ENCODE data around the gene TYK2.
"Not testable (repeated sequence)": the region's sequence is repeated elsewhere in the genome, so short reads cannot be mapped to it uniquely, and the experiment has no call there.

TYK2 gene

DNA sequence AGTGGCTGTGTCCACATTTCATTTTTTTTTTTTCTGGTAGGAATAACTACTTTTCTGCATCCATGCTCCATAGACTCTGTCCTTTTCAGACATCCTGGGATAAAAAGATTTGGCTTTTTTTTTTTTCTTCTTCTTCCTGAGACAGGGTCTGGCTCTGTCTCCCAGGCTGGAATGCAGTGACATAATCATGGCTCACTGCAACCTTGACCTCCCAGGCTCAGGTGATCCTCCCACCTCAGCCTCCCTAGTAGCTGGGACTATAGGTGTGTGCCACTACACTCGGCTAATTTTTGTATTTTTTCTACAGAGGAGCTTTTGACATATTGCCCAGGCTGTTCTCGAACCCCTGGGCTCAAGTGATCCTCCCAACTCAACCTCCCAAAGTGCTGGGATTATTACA, 36.9 kb downstream of the TYK2 start:
- Histone ChIP-seq H3K27me3 (ENCODE audit: insufficient read depth, low read length, poor library complexity) (no peaks in the 10 kb centered on the region), H3K79me1 (ENCODE audit: low read length) (no peaks in the 10 kb centered on the region), H2BK15ac (replicated peaks; ENCODE audit: low read depth) (no peak overlapping the region), H4K8ac (ENCODE audit: low read depth, low read length) (no peak overlapping the region), H3K9ac (ENCODE audit: low read length) (no peak overlapping the region), H3K4me3 (ENCODE audit: low read length) (no peak overlapping the region), H3K4me2 (ENCODE audit: low read length) (no peak overlapping the region), H4K5ac (ENCODE audit: low read length) (no peak overlapping the region), H3K56ac (ENCODE audit: low read length) (no peak overlapping the region), H3K4me1 (ENCODE audit: control insufficient read depth, low read depth, low read length) (no peaks in the 10 kb centered on the region), H2BK120ac (ENCODE audit: low read depth, low read length) (no peak overlapping the region), H2AK5ac (ENCODE audit: low read length) (no peak overlapping the region), H3K4ac (ENCODE audit: low read depth, low read length) (no peak overlapping the region), H2BK5ac (ENCODE audit: low read length) (no peak overlapping the region), H3K27ac (ENCODE audit: low read depth, low read length) (no peak overlapping the region), H3K18ac (ENCODE audit: low read length) (no peak overlapping the region), H3K23ac (ENCODE audit: low read length) (no peak overlapping the region), H3K36me3 (ENCODE audit: control insufficient read depth, insufficient read depth, low read length) (no peaks in the 10 kb centered on the region), H3K79me2 (ENCODE audit: control insufficient read depth, insufficient read depth, low read length) (no peaks in the 10 kb centered on the region)
- DNase-seq, result no peak
- no CpG with 5 or more reads among the region's 2 CpGs for WGBS (ENCODE audit: extremely low coverage, insufficient coverage, low lambda C conversion rate)

DNA sequence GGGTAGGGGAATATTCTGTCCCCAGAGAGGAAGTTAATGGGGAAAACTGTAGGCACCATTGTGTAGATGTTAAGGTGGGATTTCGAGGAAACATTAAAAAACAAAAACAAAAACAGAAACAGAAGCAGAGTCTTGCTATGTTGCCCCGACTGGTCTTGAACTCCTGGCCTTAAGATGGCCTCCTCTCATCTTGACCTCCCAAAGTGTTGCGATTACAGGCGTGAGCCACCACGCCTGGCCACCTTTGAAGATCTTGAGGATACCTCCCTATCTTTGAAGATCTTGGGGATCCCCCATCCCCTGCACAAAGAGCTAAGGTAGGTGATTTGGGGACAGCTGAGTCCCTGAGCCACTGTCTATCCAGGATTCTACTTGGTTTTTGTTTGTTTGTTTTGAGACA, 40.4 kb downstream of the TYK2 start:
- no CpG with 5 or more reads among the region's 5 CpGs for WGBS (ENCODE audit: extremely low coverage, insufficient coverage, low lambda C conversion rate)
- no peak overlapping the region for H3K4me2 ChIP-seq (ENCODE audit: low read length)
- H3K4me3 ChIP-seq (ENCODE audit: low read length), result no peak overlapping the region
- H2BK5ac ChIP-seq (ENCODE audit: low read length), result no peak overlapping the region
- no peak overlapping the region for H2AK5ac ChIP-seq (ENCODE audit: low read length)
- no peak overlapping the region for H2BK120ac ChIP-seq (ENCODE audit: low read depth, low read length)
- no peak overlapping the region for H3K23ac ChIP-seq (ENCODE audit: low read length)
- H3K4me1 ChIP-seq (ENCODE audit: control insufficient read depth, low read depth, low read length), result no peaks in the 10 kb centered on the region
- peak overlapping the region; percentile 65 for H3K56ac ChIP-seq (ENCODE audit: low read length)
- H3K18ac ChIP-seq (ENCODE audit: low read length), result no peak overlapping the region
- no peak overlapping the region for H4K5ac ChIP-seq (ENCODE audit: low read length)
- no peak overlapping the region for H3K27ac ChIP-seq (ENCODE audit: low read depth, low read length)
- H2BK15ac ChIP-seq (replicated peaks; ENCODE audit: low read depth), result no peak overlapping the region
- no peaks in the 10 kb centered on the region for H3K36me3 ChIP-seq (ENCODE audit: control insufficient read depth, insufficient read depth, low read length)
- no peak overlapping the region for H4K8ac ChIP-seq (ENCODE audit: low read depth, low read length)
- H3K79me1 ChIP-seq (ENCODE audit: low read length), result no peaks in the 10 kb centered on the region
- no peaks in the 10 kb centered on the region for H3K79me2 ChIP-seq (ENCODE audit: control insufficient read depth, insufficient read depth, low read length)
- H3K27me3 ChIP-seq (ENCODE audit: insufficient read depth, low read length, poor library complexity), result no peaks in the 10 kb centered on the region
- H3K4ac ChIP-seq (ENCODE audit: low read depth, low read length), result no peak overlapping the region
- no peak for DNase-seq
- no peak overlapping the region for H3K9ac ChIP-seq (ENCODE audit: low read length)

DNA sequence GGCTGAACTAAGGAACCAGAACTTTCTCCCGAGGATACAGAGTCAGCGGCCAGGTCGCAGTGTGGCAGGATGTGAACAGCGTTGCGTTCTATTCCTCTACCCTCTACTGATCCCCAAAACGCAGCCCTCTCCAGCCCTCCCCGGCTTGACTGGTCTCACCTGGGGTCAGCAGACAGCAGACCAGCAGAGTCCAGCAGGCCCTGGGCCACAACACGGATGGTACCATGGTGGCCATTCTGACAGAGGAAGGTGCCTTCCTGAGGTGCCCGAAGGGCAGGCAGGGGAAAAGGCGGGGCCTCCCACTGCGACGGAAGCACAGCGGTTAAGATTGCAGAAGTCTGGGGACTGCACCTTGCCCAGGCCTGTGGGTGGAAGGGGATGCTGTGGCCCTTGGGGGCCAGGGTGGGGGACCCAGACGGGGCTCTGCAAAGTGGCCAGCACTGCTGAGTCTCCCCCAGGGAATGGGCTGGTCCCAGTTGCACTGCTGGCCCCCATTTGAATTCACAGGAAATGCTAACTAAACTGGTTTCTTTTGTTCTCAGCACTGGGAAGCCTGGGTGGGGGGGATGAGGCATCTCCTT, 40.9 kb downstream of the TYK2 start, which contains the start of gene ICAM3:
TSS of gene ICAM3 (minus strand) at position 245 of the 581 bp plus-strand sequence. CDS start at position 235, 10 bp downstream.
- Histone ChIP-seq H3K27ac (ENCODE audit: low read depth, low read length) (no peak within 1 kb of the TSS), H3K36me3 (ENCODE audit: control insufficient read depth, insufficient read depth, low read length) (no peaks in the 10 kb centered on the region), H3K79me2 (ENCODE audit: control insufficient read depth, insufficient read depth, low read length) (no peaks in the 10 kb centered on the region), H4K8ac (ENCODE audit: low read depth, low read length) (no peak within 1 kb of the TSS), H3K79me1 (ENCODE audit: low read length) (no peaks in the 10 kb centered on the region), H2BK15ac (replicated peaks; ENCODE audit: low read depth) (no peak within 1 kb of the TSS), H4K5ac (ENCODE audit: low read length) (no peak within 1 kb of the TSS), H3K4me3 (ENCODE audit: low read length) (no peak within 1 kb of the TSS), H3K23ac (ENCODE audit: low read length) (peak within 1 kb of the TSS; percentile 56), H3K27me3 (ENCODE audit: insufficient read depth, low read length, poor library complexity) (no peaks in the 10 kb centered on the region), H3K4me1 (ENCODE audit: control insufficient read depth, low read depth, low read length) (no peaks in the 10 kb centered on the region), H2BK5ac (ENCODE audit: low read length) (no peak within 1 kb of the TSS), H2AK5ac (ENCODE audit: low read length) (no peak within 1 kb of the TSS), H3K4ac (ENCODE audit: low read depth, low read length) (no peak within 1 kb of the TSS), H2BK120ac (ENCODE audit: low read depth, low read length) (no peak within 1 kb of the TSS), H3K9ac (ENCODE audit: low read length) (no peak within 1 kb of the TSS), H3K4me2 (ENCODE audit: low read length) (no peak within 1 kb of the TSS), H3K18ac (ENCODE audit: low read length) (no peak within 1 kb of the TSS), H3K56ac (ENCODE audit: low read length) (peak within 1 kb of the TSS; percentile 65)
- no CpG with 5 or more reads among the region's 14 CpGs for WGBS (ENCODE audit: extremely low coverage, insufficient coverage, low lambda C conversion rate)
- DNase-seq, result no peak

DNA sequence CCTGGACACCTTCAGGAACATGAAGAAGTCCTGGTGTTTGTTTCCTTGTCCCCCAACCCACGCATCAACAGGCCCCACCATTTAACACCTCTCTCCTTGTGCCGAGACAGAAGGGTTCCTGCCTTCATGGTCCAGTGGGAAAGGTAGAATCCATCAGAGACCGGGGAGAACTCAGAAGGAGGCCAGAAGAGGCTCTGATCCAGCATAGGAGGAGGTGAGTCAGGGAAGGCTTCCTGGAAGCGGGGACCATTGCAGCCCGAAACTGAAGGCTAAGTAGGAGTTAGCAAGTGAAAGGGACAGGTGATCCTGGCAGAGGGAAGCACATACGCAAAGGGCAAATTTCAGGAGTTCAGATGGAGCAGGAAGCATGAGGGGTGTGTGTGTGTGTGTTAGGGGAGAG, 41.4 kb downstream of the TYK2 start:
- no CpG with 5 or more reads among the region's 6 CpGs for WGBS (ENCODE audit: extremely low coverage, insufficient coverage, low lambda C conversion rate)
- Histone ChIP-seq H3K4me3 (ENCODE audit: low read length) (no peak overlapping the region), H2AK5ac (ENCODE audit: low read length) (no peak overlapping the region), H3K27ac (ENCODE audit: low read depth, low read length) (no peak overlapping the region), H3K4me2 (ENCODE audit: low read length) (no peak overlapping the region), H3K36me3 (ENCODE audit: control insufficient read depth, insufficient read depth, low read length) (no peaks in the 10 kb centered on the region), H3K79me1 (ENCODE audit: low read length) (no peaks in the 10 kb centered on the region), H2BK15ac (replicated peaks; ENCODE audit: low read depth) (no peak overlapping the region), H3K23ac (ENCODE audit: low read length) (no peak overlapping the region), H3K27me3 (ENCODE audit: insufficient read depth, low read length, poor library complexity) (no peaks in the 10 kb centered on the region), H2BK120ac (ENCODE audit: low read depth, low read length) (no peak overlapping the region), H3K18ac (ENCODE audit: low read length) (no peak overlapping the region), H2BK5ac (ENCODE audit: low read length) (no peak overlapping the region), H3K56ac (ENCODE audit: low read length) (no peak overlapping the region), H4K5ac (ENCODE audit: low read length) (no peak overlapping the region), H4K8ac (ENCODE audit: low read depth, low read length) (no peak overlapping the region), H3K4ac (ENCODE audit: low read depth, low read length) (no peak overlapping the region), H3K4me1 (ENCODE audit: control insufficient read depth, low read depth, low read length) (no peaks in the 10 kb centered on the region), H3K9ac (ENCODE audit: low read length) (no peak overlapping the region), H3K79me2 (ENCODE audit: control insufficient read depth, insufficient read depth, low read length) (no peaks in the 10 kb centered on the region)
- no peak for DNase-seq

DNA sequence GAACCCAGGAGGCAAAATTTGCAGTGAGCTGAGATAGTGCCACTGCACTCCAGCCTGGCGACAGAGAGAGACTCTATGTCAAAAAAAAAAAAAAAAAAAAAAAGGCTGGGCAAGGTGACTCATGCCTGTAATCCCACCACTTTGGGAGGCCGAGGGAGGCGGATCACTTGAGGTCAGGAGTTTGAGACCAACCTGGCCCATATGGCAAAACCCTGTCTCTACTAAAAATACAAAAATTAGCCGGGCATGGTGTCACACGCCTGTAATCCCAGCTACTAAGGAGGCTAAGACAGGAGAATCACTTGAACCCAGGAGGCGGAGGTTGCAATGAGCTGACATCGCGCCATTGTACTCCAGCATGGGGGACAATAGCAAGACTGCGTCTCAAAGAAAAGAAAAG, 43.6 kb downstream of the TYK2 start:
- no CpG with 5 or more reads among the region's 9 CpGs for WGBS (ENCODE audit: extremely low coverage, insufficient coverage, low lambda C conversion rate)
- H4K5ac ChIP-seq (ENCODE audit: low read length); H3K9ac ChIP-seq (ENCODE audit: low read length); H3K4me1 ChIP-seq (ENCODE audit: control insufficient read depth, low read depth, low read length); H3K56ac ChIP-seq (ENCODE audit: low read length); H3K36me3 ChIP-seq (ENCODE audit: control insufficient read depth, insufficient read depth, low read length); H4K8ac ChIP-seq (ENCODE audit: low read depth, low read length); H3K27me3 ChIP-seq (ENCODE audit: insufficient read depth, low read length, poor library complexity); H3K27ac ChIP-seq (ENCODE audit: low read depth, low read length); H2BK120ac ChIP-seq (ENCODE audit: low read depth, low read length); H3K4me3 ChIP-seq (ENCODE audit: low read length); H2AK5ac ChIP-seq (ENCODE audit: low read length); H3K23ac ChIP-seq (ENCODE audit: low read length); H3K79me1 ChIP-seq (ENCODE audit: low read length); H2BK15ac ChIP-seq (replicated peaks; ENCODE audit: low read depth); H3K4ac ChIP-seq (ENCODE audit: low read depth, low read length); DNase-seq; H2BK5ac ChIP-seq (ENCODE audit: low read length); H3K18ac ChIP-seq (ENCODE audit: low read length); H3K4me2 ChIP-seq (ENCODE audit: low read length): not testable (repeated sequence)
- H3K79me2 ChIP-seq (ENCODE audit: control insufficient read depth, insufficient read depth, low read length), result peaks cover 13% of the 10 kb centered on the region

DNA sequence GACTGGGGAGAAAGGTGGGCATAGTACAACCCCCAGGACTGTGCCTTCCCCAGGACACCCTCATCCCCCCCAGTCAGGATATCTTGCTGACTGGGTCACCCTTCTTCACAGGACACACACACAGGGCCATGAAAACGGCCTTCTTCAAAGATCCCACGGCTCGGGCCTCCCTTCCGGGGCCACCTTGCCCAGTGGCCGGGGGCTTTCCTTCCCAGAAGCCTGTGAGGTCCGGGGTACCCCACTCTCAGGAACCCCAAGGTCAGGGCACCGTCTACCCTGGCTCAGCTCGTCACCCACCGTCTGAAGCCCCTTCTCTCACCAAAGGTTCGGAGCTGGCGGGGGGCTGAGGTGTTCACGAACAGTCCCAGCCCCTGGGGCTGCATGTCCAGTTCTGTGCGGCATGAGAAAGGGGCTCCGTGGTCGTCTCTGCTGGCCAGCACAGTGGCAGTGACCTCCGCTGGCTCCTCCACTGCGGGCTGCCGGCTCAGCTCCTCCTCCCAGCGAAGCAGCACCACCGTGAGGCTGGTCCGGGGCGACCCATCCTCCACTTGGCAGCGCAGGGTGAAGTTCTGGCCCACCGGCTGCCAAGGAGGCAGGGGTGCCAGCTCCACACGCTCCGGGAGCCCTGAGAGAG, 44.9 kb downstream of the TYK2 start:
- peaks cover 3% of the 10 kb centered on the region for H3K4me1 ChIP-seq (ENCODE audit: control insufficient read depth, low read depth, low read length)
- peak overlapping the region; percentile 60 for H3K9ac ChIP-seq (ENCODE audit: low read length)
- no peak overlapping the region for H3K27ac ChIP-seq (ENCODE audit: low read depth, low read length)
- H3K27me3 ChIP-seq (ENCODE audit: insufficient read depth, low read length, poor library complexity), result no peaks in the 10 kb centered on the region
- H3K79me1 ChIP-seq (ENCODE audit: low read length), result peaks cover 9% of the 10 kb centered on the region
- H3K23ac ChIP-seq (ENCODE audit: low read length), result no peak overlapping the region
- H3K56ac ChIP-seq (ENCODE audit: low read length), result peak overlapping the region; percentile 71
- no peak overlapping the region for H3K18ac ChIP-seq (ENCODE audit: low read length)
- no peak overlapping the region for H2BK120ac ChIP-seq (ENCODE audit: low read depth, low read length)
- no peak for DNase-seq
- H3K4me3 ChIP-seq (ENCODE audit: low read length), result no peak overlapping the region
- H3K79me2 ChIP-seq (ENCODE audit: control insufficient read depth, insufficient read depth, low read length), result peaks cover 17% of the 10 kb centered on the region
- no peak overlapping the region for H2BK5ac ChIP-seq (ENCODE audit: low read length)
- no peak overlapping the region for H4K8ac ChIP-seq (ENCODE audit: low read depth, low read length)
- H4K5ac ChIP-seq (ENCODE audit: low read length), result no peak overlapping the region
- no CpG with 5 or more reads among the region's 26 CpGs for WGBS (ENCODE audit: extremely low coverage, insufficient coverage, low lambda C conversion rate)
- H2AK5ac ChIP-seq (ENCODE audit: low read length), result no peak overlapping the region
- H2BK15ac ChIP-seq (replicated peaks; ENCODE audit: low read depth), result no peak overlapping the region
- no peak overlapping the region for H3K4me2 ChIP-seq (ENCODE audit: low read length)
- H3K4ac ChIP-seq (ENCODE audit: low read depth, low read length), result no peak overlapping the region
- no peaks in the 10 kb centered on the region for H3K36me3 ChIP-seq (ENCODE audit: control insufficient read depth, insufficient read depth, low read length)
